ENCODE measurements around the gene ADD1.

ADD1 gene

GRCh38 chr4:2938906-2939305 lies 95.3 kb downstream of the ADD1 start:
- no peak for TF ChIP-seq CTCF (IDR thresholded peaks at IDR 0.05; ENCODE audit: low read depth, low read length, missing control alignments)
- no peak overlapping the region for H3K4me3 ChIP-seq (replicated peaks; ENCODE audit: low read depth, low read length)
- DNase-seq (ENCODE audit: extremely low read depth, low read depth) = no peak

- H3K4me3 ChIP-seq (replicated peaks; ENCODE audit: low read depth, low read length) = no peak overlapping the region
- DNase-seq (ENCODE audit: extremely low read depth, low read depth) = no peak
- TF ChIP-seq CTCF (IDR thresholded peaks at IDR 0.05; ENCODE audit: low read depth, low read length, missing control alignments) = no peak
Observed at GRCh38 chr4:2939383-2940243, 96.0 kb downstream of the ADD1 start.

- no peak for DNase-seq (ENCODE audit: extremely low read depth, low read depth)
- no peak for TF ChIP-seq CTCF (IDR thresholded peaks at IDR 0.05; ENCODE audit: low read depth, low read length, missing control alignments)
- H3K4me3 ChIP-seq (replicated peaks; ENCODE audit: low read depth, low read length) = no peak overlapping the region
Observed at GRCh38 chr4:2940267-2941137, 96.9 kb downstream of the ADD1 start.

GRCh38 chr4:2941138-2942036 lies 97.7 kb downstream of the ADD1 start:
- DNase-seq (ENCODE audit: extremely low read depth, low read depth) = no peak
- no peak for TF ChIP-seq CTCF (IDR thresholded peaks at IDR 0.05; ENCODE audit: low read depth, low read length, missing control alignments)
- H3K4me3 ChIP-seq (replicated peaks; ENCODE audit: low read depth, low read length) = no peak overlapping the region

- DNase-seq (ENCODE audit: extremely low read depth, low read depth) = no peak
- no peak overlapping the region for H3K4me3 ChIP-seq (replicated peaks; ENCODE audit: low read depth, low read length)
- TF ChIP-seq CTCF (IDR thresholded peaks at IDR 0.05; ENCODE audit: low read depth, low read length, missing control alignments) = no peak
Observed at GRCh38 chr4:2942037-2942531, 98.4 kb downstream of the ADD1 start.

Data from HFF-Myc (cell line).